K562 (cell line): Measurements from ENCODE around the gene PALLD. TPM values are rescaled to one million over a fixed set of nuclear protein-coding genes. Genes with fewer than 3 reads are reported as not detected.

Source experiments
- ATAC-seq: fragments of 200-7000 bp; cut with Tn5 transposase; 3 replicates; pipeline ENCODE4 v1.9.1; 2020; ENCODE audit warnings: moderate library complexity
- BruUV-seq: library from RNA; stranded (reverse); fragments of 400-500 nt; replicated peaks from 2 replicates; lab custom pipeline; 2021; lab: Mats Ljungman, UMichigan
- CTCF ChIA-PET: fragments of 300-600 bp; formaldehyde crosslinking; extraction: SDS; loops from one replicate; lab custom pipeline; 2021; ENCODE audit warnings: low intra/inter-chr PET ratio; lab: Yijun Ruan, JAX
- POLR2A ChIA-PET: fragments of 300-600, 350-650 bp; sonication (Branson Sonifier 250); formaldehyde crosslinking; extraction: SDS; loops from one replicate; lab custom pipeline; 2021; ENCODE audit warnings: antibody characterized with exemption, inconsistent platforms; lab: Yijun Ruan, JAX
- DNase-seq, 4 experiments: peaks; one replicate each; pipeline versions ENCODE4 v3.0.0 to v3.0.0-alpha.2; 2011 to 2018; ENCODE audit warnings: low spot score in 3 of 4, mixed read lengths in 3 of 4; ENCODE audit errors: extremely low read depth in 1 of 4
- FAIRE-seq: peaks from 2 replicates; lab custom pipeline; 2011; peaks lifted over from hg19 to GRCh38; lab: Jason Lieb, UNC
- H2AFZ ChIP-seq: 2 replicates; pipeline ENCODE4 v1.6.0; 2011; ENCODE audit warnings: low read depth, low read length, control low read depth, inconsistent platforms
- H3K27ac ChIP-seq: fragments of 200-600 bp; 3 replicates; pipeline ENCODE4 v1.8.0; 2011; ENCODE audit warnings: low read depth, mild to moderate bottlenecking, control low read depth, inconsistent platforms, low read length, moderate library complexity, mixed read lengths; ENCODE audit errors: extremely low read depth
- H3K27me3 ChIP-seq, 2 experiments: fragments of 300-600 bp in 1 of 2; 2 replicates in 1 of 2; 3 replicates in 1 of 2; pipeline versions ENCODE4 v1.6.0 to v1.8.0; 2011; ENCODE audit warnings: inconsistent platforms in 2 of 2, low read length in 2 of 2, mild to moderate bottlenecking in 1 of 2, mixed read lengths in 1 of 2, moderate library complexity in 1 of 2; ENCODE audit not compliant: control insufficient read depth in 2 of 2, insufficient read depth in 2 of 2
- H3K36me3 ChIP-seq: fragments of 300-600 bp; 3 replicates; pipeline ENCODE4 v1.8.0; 2011; ENCODE audit warnings: mild to moderate bottlenecking, low read length, inconsistent platforms; ENCODE audit not compliant: control insufficient read depth, insufficient read depth
- H3K4me1 ChIP-seq, 2 experiments: fragments of 200-600 bp in 1 of 2; replicated peaks in 1 of 2; 2 replicates in 1 of 2; 3 replicates in 1 of 2; pipeline versions ENCODE4 v1.5.1 to v1.8.0; 2011; ENCODE audit warnings: inconsistent platforms in 2 of 2, low read length in 2 of 2, mild to moderate bottlenecking in 1 of 2, mixed read lengths in 1 of 2, moderate library complexity in 1 of 2; ENCODE audit not compliant: control insufficient read depth in 2 of 2, insufficient read depth in 2 of 2
- H3K4me2 ChIP-seq: 2 replicates; pipeline ENCODE4 v1.6.1; 2011; ENCODE audit warnings: low read length, control low read depth, inconsistent platforms, mixed read lengths; ENCODE audit not compliant: insufficient read depth
- H3K4me3 ChIP-seq: fragments of 200-600 bp; sonication (generic), shearing (Covaris generic); 2 replicates; pipeline ENCODE4 v1.5.1; 2016; ENCODE audit warnings: control low read depth, inconsistent platforms
- H3K79me2 ChIP-seq: fragments of 200-600 bp; 3 replicates; pipeline ENCODE4 v1.8.0; 2011; ENCODE audit warnings: low read length, inconsistent platforms; ENCODE audit not compliant: control insufficient read depth, insufficient read depth
- H3K9ac ChIP-seq, 2 experiments: 2 replicates each; pipeline versions ENCODE4 v1.6.0 to v1.6.1; 2011; ENCODE audit warnings: low read depth in 2 of 2, low read length in 2 of 2, control low read depth in 1 of 2, inconsistent platforms in 1 of 2, mild to moderate bottlenecking in 1 of 2, mixed read lengths in 1 of 2; ENCODE audit not compliant: insufficient read depth in 1 of 2
- H3K9me1 ChIP-seq: one replicate; pipeline ENCODE4 v1.6.0; 2011; ENCODE audit warnings: inconsistent platforms, mild to moderate bottlenecking, low read length, moderate library complexity; ENCODE audit not compliant: control insufficient read depth, insufficient read depth
- H3K9me3 ChIP-seq: replicated peaks from 2 replicates; pipeline ENCODE4 v1.5.1; 2011; ENCODE audit warnings: low read depth, low read length, inconsistent platforms; ENCODE audit not compliant: control insufficient read depth, insufficient read depth
- H4K20me1 ChIP-seq: replicated peaks from 2 replicates; pipeline ENCODE4 v1.6.1; 2011; ENCODE audit warnings: low read length, inconsistent platforms, mixed read lengths; ENCODE audit not compliant: control insufficient read depth, insufficient read depth
- MECOM ChIP-seq: fragments of 250-450 bp; sonication (Bioruptor Pico); IDR thresholded peaks from 2 replicates; pipeline ENCODE4 v1.8.0; 2022; ENCODE audit warnings: inconsistent platforms
- MED1 ChIP-seq: sonication (generic); formaldehyde crosslinking; IDR thresholded peaks from 2 replicates; pipeline ENCODE4 v1.8.1; 2023; ENCODE audit warnings: missing genetic modification reagents, borderline replicate concordance
- REST ChIP-seq, 2 experiments: fragments of 450-650 bp; formaldehyde crosslinking in 1 of 2; IDR thresholded peaks; 2 replicates each; pipeline versions ENCODE4 v1.4.0 to v1.6.1; 2014 to 2020; ENCODE audit warnings: mild to moderate bottlenecking in 2 of 2, borderline replicate concordance in 1 of 2, low read depth in 1 of 2
- TEAD2 ChIP-seq: fragments of 450-650 bp; IDR thresholded peaks from 2 replicates; pipeline ENCODE4 v1.6.1; 2016; ENCODE audit warnings: missing genetic modification characterization, control low read depth, missing compliant biosample characterization
- THAP12 ChIP-seq: fragments of 250-450 bp; sonication (Bioruptor Pico); IDR thresholded peaks from 2 replicates; pipeline ENCODE4 v1.9.0; 2021; ENCODE audit warnings: mild to moderate bottlenecking, inconsistent platforms
- ZNF217 ChIP-seq: sonication (generic); formaldehyde crosslinking; IDR thresholded peaks from 2 replicates; pipeline ENCODE4 v1.8.0; 2022; ENCODE audit warnings: mild to moderate bottlenecking, missing genetic modification reagents
- WGBS: fragments of 100-300 bp; shearing (Covaris generic); methylation state at CpG from one replicate; pipeline ENCODE4 v1.1.6; 2016; ENCODE audit warnings: low coverage, mixed read lengths; ENCODE audit not compliant: insufficient coverage; ENCODE audit errors: missing lambda C conversion rate; 5-methylcytosine and 5-hydroxymethylcytosine counted together
- in situ Hi-C: fragments of 300-500 bp; cut with MboI; formaldehyde crosslinking; loops from 4 replicates; pipeline ENCODE4 v1.15.0; 2018; ENCODE audit warnings: inconsistent platforms, mixed read lengths
- intact Hi-C: fragments of 100-400 bp; cut with micrococcal nuclease; formaldehyde crosslinking; loops from 2 replicates; pipeline ENCODE4 v1.14.2; 2022
- polyA plus RNA-seq, 8 experiments: library from polyadenylated mRNA; depleted of rRNA in 4 of 8; stranded (reverse) in 5 of 8; unstranded in 3 of 8; fragments of >200 nt; fragmentation: Nextera tagmentation in 2 of 8; fragmentation: Illumina TruSeq in 1 of 8; extraction: Ambion mirVana in 2 of 8; extraction: Trizol in 1 of 8; gene quantifications; 2 replicates each; pipeline versions ENCODE4 v1.2.1 to v1.2.3, GENCODE V29; 2011 to 2014; ENCODE audit warnings: inconsistent platforms in 1 of 8, missing spikeins in 1 of 8
- total RNA-seq, 7 experiments: library from RNA; depleted of rRNA in 6 of 7; stranded (reverse); fragments of >200 nt in 6 of 7; fragmentation: Illumina TruSeq in 2 of 7; extraction: Trizol in 2 of 7; gene quantifications; 2 replicates each; pipeline versions ENCODE4 v1.2.1 to v1.2.3, GENCODE V29; 2011 to 2021; ENCODE audit warnings: low replicate concordance in 1 of 7

PALLD gene
- total and polyA plus RNA-seq, 9 of the 15 experiments (the other 6 are each of a cell fraction or from before 2014, with no cell fraction given): 0.01 to 0.35 (median 0.06) TPM; not detected in 3

- 0% methylated on average over 4 of the region's 4 CpGs for WGBS
- H3K27ac ChIP-seq: no peak overlapping the region
- in situ Hi-C loops: no loop called here
- no peaks in the 10 kb centered on the region; a peak in 1 of 5 replicates for H3K27me3 ChIP-seq
- H3K9ac ChIP-seq: no peak overlapping the region
- ATAC-seq: no peak
- no peak for FAIRE-seq
- H3K36me3 ChIP-seq: no peaks in the 10 kb centered on the region
- TF ChIP-seq ZNF217 (CRISPR knock-in tag) (no peak), TEAD2 (tag) (no peak), MECOM (CRISPR knock-in tag) (no peak), THAP12 (CRISPR knock-in tag) (no peak), MED1 (CRISPR knock-in tag) (no peak), REST (IDR thresholded peaks at IDR 0.05; ENCODE audit: borderline replicate concordance) (no peak), REST (CRISPR knock-in tag; IDR thresholded peaks at IDR 0.05; ENCODE audit: low read depth) (no peak)
- TF ChIP-seq, all 486 proteins: peak for 0
- H3K4me3 ChIP-seq: no peak overlapping the region
- H3K9me1 ChIP-seq: no peaks in the 10 kb centered on the region
- no peaks in the 10 kb centered on the region for H3K4me1 ChIP-seq
- ChIA-PET POLR2A (no interaction called here), CTCF (no interaction called here)
- H3K9me3 ChIP-seq: no peaks in the 10 kb centered on the region
- no peaks in the 10 kb centered on the region for H3K79me2 ChIP-seq
- no peaks in the 10 kb centered on the region for H4K20me1 ChIP-seq
- H2AFZ ChIP-seq: no peak overlapping the region
- no peak for DNase-seq
- no TSS peak for BruUV-seq
- intact Hi-C loops: no loop called here
- H3K4me2 ChIP-seq: no peak overlapping the region
Measured at GRCh38 chr4:168758351-168758876, 261.6 kb downstream of the PALLD start.
